Ishikawa (cell line): ENCODE data around the gene SLC7A7.

Source experiments
- EGR1 ChIP-seq: IDR thresholded peaks from 2 replicates; pipeline ENCODE4 v1.6.1; 2012
- EP300 ChIP-seq: IDR thresholded peaks from 2 replicates; pipeline ENCODE4 v1.6.1; 2012; ENCODE audit warnings: borderline replicate concordance
- MAX ChIP-seq: IDR thresholded peaks from 2 replicates; pipeline ENCODE4 v1.6.1; 2012
- RAD21 ChIP-seq: IDR thresholded peaks from 2 replicates; pipeline ENCODE4 v1.6.1; 2012; ENCODE audit warnings: low read depth
- TEAD4 ChIP-seq: IDR thresholded peaks from 2 replicates; pipeline ENCODE4 v1.6.1; 2012
- USF1 ChIP-seq: IDR thresholded peaks from 2 replicates; pipeline ENCODE4 v1.6.1; 2012
- YY1 ChIP-seq: IDR thresholded peaks from 2 replicates; pipeline ENCODE4 v1.6.1; 2012; ENCODE audit warnings: low read depth
- ZBTB7A ChIP-seq: IDR thresholded peaks from 2 replicates; pipeline ENCODE4 v1.6.1; 2012; ENCODE audit warnings: low read depth
- TF ChIP-seq, protein P1 (sequence below): IDR thresholded peaks from 2 replicates; pipeline ENCODE4 v1.6.1; 2012; ENCODE audit warnings: low read depth, mild to moderate bottlenecking

- TF ChIP-seq USF1 (no peak), YY1 (no peak), ZBTB7A (no peak), EP300 (no peak), TEAD4 (no peak), RAD21 (no peak), EGR1 (no peak), MAX (no peak)
- TF ChIP-seq, protein P1, sequence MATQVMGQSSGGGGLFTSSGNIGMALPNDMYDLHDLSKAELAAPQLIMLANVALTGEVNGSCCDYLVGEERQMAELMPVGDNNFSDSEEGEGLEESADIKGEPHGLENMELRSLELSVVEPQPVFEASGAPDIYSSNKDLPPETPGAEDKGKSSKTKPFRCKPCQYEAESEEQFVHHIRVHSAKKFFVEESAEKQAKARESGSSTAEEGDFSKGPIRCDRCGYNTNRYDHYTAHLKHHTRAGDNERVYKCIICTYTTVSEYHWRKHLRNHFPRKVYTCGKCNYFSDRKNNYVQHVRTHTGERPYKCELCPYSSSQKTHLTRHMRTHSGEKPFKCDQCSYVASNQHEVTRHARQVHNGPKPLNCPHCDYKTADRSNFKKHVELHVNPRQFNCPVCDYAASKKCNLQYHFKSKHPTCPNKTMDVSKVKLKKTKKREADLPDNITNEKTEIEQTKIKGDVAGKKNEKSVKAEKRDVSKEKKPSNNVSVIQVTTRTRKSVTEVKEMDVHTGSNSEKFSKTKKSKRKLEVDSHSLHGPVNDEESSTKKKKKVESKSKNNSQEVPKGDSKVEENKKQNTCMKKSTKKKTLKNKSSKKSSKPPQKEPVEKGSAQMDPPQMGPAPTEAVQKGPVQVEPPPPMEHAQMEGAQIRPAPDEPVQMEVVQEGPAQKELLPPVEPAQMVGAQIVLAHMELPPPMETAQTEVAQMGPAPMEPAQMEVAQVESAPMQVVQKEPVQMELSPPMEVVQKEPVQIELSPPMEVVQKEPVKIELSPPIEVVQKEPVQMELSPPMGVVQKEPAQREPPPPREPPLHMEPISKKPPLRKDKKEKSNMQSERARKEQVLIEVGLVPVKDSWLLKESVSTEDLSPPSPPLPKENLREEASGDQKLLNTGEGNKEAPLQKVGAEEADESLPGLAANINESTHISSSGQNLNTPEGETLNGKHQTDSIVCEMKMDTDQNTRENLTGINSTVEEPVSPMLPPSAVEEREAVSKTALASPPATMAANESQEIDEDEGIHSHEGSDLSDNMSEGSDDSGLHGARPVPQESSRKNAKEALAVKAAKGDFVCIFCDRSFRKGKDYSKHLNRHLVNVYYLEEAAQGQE: no peak
These were observed 41.1 kb downstream of the SLC7A7 start for GRCh38 chr14:22774011-22774706.
